ENCODE results near the gene DLGAP4. TPM values are rescaled to one million over a fixed set of nuclear protein-coding genes. Genes with fewer than 3 reads are reported as not detected.

Gene DLGAP4
- total RNA-seq, 2 donors from 2014 or later, result 43.3 to 70.7 TPM

- ATAC-seq (peak; percentile 29 to 53), DNase-seq (ENCODE audit: low spot score) (peak; percentile 71)
- Mint-ChIP-seq H3K27me3 (no peaks in the 10 kb centered on the region), H3K4me3 (no peak overlapping the region), H3K36me3 (no peaks in the 10 kb centered on the region), H3K9me3 (no peaks in the 10 kb centered on the region), H3K4me1 (ENCODE audit: low read depth in 2 of 2) (peaks cover 0 to 5% of the 10 kb centered on the region in 2 donors), H3K27ac (no peak overlapping the region)
Measured at GRCh38 chr20:36439040-36439730, 133.0 kb downstream of the DLGAP4 start.

- Mint-ChIP-seq H3K9me3 (no peaks in the 10 kb centered on the region), H3K27ac (no peak overlapping the region), H3K27me3 (no peaks in the 10 kb centered on the region), H3K4me1 (ENCODE audit: low read depth in 2 of 2) (peaks cover 0 to 2% of the 10 kb centered on the region in 2 donors), H3K36me3 (no peaks in the 10 kb centered on the region), H3K4me3 (no peak overlapping the region)
- ATAC-seq (no peak), DNase-seq (ENCODE audit: low spot score) (no peak)
Measured at GRCh38 chr20:36439731-36440072, 133.6 kb downstream of the DLGAP4 start.

- no peaks in the 10 kb centered on the region for H3K27me3 Mint-ChIP-seq
- no peaks in the 10 kb centered on the region for H3K36me3 Mint-ChIP-seq
- no peaks in the 10 kb centered on the region for H3K9me3 Mint-ChIP-seq
- H3K4me3 Mint-ChIP-seq, result no peak overlapping the region
- H3K4me1 Mint-ChIP-seq (ENCODE audit: low read depth in 2 of 2), result peaks cover 0 to 2% of the 10 kb centered on the region in 2 donors
- no peak overlapping the region for H3K27ac Mint-ChIP-seq
- DNase-seq (ENCODE audit: low spot score) (no peak), ATAC-seq (no peak)
Measured at GRCh38 chr20:36440370-36441026, 134.4 kb downstream of the DLGAP4 start.

DNA sequence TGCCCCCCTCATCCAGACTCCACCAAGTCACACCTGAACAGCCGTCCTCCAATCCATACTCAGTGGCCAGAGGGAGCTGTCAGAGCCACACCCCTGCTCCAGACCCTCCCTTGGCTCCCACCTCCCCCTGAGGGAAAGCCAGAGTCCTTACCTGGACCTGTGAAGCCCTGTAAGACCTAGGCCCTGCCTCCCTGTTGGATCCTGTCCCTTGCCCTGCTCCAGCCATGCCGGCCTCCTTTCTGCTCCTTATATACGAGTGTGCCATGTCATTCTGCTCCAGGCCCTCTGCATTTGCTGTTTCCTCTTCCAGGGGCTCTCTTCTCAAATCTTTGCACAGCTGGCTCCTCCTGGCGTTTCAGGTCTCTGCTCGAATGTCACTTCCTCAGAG, 134.9 kb downstream of the DLGAP4 start:
- Mint-ChIP-seq H3K4me1 (ENCODE audit: low read depth in 2 of 2) (peaks cover 0 to 2% of the 10 kb centered on the region in 2 donors), H3K9me3 (no peaks in the 10 kb centered on the region), H3K4me3 (no peak overlapping the region), H3K36me3 (no peaks in the 10 kb centered on the region), H3K27ac (no peak overlapping the region), H3K27me3 (peaks cover 0 to under 1% of the 10 kb centered on the region in 2 donors)
- DNase-seq (ENCODE audit: low spot score) (no peak), ATAC-seq (no peak)

GRCh38 chr20:36441416-36441815, 135.3 kb downstream of the DLGAP4 start:
- H3K36me3 Mint-ChIP-seq, result no peaks in the 10 kb centered on the region
- H3K4me3 Mint-ChIP-seq, result no peak overlapping the region
- H3K4me1 Mint-ChIP-seq (ENCODE audit: low read depth in 2 of 2), result peaks cover 0 to under 1% of the 10 kb centered on the region in 2 donors
- ATAC-seq, result no peak
- no peak for DNase-seq (ENCODE audit: low spot score)
- no peak overlapping the region for H3K27ac Mint-ChIP-seq
- peaks cover 0 to 3% of the 10 kb centered on the region in 2 donors for H3K27me3 Mint-ChIP-seq
- H3K9me3 Mint-ChIP-seq, result no peaks in the 10 kb centered on the region

DNA sequence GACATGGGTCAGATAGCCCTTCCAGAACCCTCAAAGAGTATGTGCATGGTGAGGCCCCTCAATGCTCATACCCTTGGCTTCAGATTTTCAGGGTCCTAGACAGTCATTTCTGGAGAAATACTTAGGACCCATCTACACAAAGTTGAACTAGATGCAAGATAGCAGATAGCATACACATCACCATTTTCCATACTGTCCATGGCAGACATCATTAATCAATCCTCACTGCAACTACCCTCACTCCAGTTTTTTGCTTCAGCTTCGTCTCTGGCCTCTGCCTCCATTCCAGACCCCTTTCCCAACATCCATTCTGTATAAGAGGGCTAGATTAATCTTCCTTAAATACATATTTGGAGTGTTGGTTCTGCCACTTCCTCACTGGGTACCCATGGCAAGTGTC, 139.7 kb downstream of the DLGAP4 start:
- Mint-ChIP-seq H3K27ac (no peak overlapping the region), H3K27me3 (peaks cover 0 to 3% of the 10 kb centered on the region in 2 donors), H3K9me3 (no peaks in the 10 kb centered on the region), H3K36me3 (no peaks in the 10 kb centered on the region), H3K4me1 (ENCODE audit: low read depth in 2 of 2) (no peaks in the 10 kb centered on the region), H3K4me3 (no peak overlapping the region)
- no peak for ATAC-seq
- no peak for DNase-seq (ENCODE audit: low spot score)

DNA sequence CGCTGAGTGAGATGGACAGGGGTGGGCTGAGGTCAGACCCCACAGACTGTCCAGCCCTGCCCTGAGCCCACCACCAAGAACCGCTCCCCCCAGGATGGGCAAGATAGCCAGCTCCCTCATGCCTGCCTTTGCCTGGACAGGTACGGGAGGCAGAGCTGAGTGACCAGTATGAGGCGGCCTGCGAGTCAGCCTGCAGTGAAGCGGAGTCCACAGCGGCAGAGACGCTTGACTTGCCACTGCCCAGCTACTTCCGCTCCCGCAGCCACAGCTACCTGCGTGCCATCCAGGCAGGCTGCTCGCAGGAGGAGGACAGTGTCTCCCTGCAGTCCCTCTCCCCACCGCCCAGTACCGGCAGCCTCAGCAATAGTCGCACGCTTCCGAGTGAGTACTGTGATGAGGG, 140.4 kb downstream of the DLGAP4 start:
- Mint-ChIP-seq H3K4me1 (ENCODE audit: low read depth in 2 of 2) (no peaks in the 10 kb centered on the region), H3K4me3 (no peak overlapping the region), H3K27me3 (peaks cover 0 to 3% of the 10 kb centered on the region in 2 donors), H3K9me3 (no peaks in the 10 kb centered on the region), H3K36me3 (no peaks in the 10 kb centered on the region), H3K27ac (no peak overlapping the region)
- DNase-seq (ENCODE audit: low spot score) (no peak), ATAC-seq (no peak)

GRCh38 chr20:36447101-36447500, 141.0 kb downstream of the DLGAP4 start:
- H3K9me3 Mint-ChIP-seq, result no peaks in the 10 kb centered on the region
- H3K36me3 Mint-ChIP-seq, result no peaks in the 10 kb centered on the region
- no peak overlapping the region for H3K27ac Mint-ChIP-seq
- no peaks in the 10 kb centered on the region for H3K4me1 Mint-ChIP-seq (ENCODE audit: low read depth in 2 of 2)
- H3K4me3 Mint-ChIP-seq, result no peak overlapping the region
- ATAC-seq, result no peak
- H3K27me3 Mint-ChIP-seq, result peaks cover 0 to 3% of the 10 kb centered on the region in 2 donors
- no peak for DNase-seq (ENCODE audit: low spot score)

DNA sequence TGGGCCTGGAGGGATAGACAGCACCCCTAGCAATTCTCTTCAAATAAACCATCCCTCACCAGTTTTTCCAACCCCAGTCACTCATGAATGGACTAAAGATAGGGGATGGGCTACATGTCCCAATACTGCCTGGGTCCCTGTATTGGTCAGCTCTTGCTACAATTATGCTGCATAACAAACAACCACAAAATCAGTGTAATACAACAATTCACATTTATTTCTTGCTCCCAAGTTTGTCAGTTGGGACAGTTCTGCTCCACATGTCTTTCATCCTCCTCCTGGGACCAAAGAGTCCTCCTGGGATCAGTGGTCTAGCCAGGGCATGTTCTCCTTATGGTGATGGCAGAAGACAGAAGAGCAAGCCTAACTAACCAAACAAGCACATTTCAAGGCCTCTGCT, 143.5 kb downstream of the DLGAP4 start:
- H3K27me3 Mint-ChIP-seq, result peaks cover 0 to 3% of the 10 kb centered on the region in 2 donors
- DNase-seq (ENCODE audit: low spot score) (no peak), ATAC-seq (no peak)
- no peak overlapping the region for H3K27ac Mint-ChIP-seq
- no peaks in the 10 kb centered on the region for H3K4me1 Mint-ChIP-seq (ENCODE audit: low read depth in 2 of 2)
- H3K36me3 Mint-ChIP-seq, result no peaks in the 10 kb centered on the region
- H3K4me3 Mint-ChIP-seq, result no peak overlapping the region
- no peaks in the 10 kb centered on the region for H3K9me3 Mint-ChIP-seq

GRCh38 chr20:36454332-36454697, 148.2 kb downstream of the DLGAP4 start:
- Mint-ChIP-seq H3K36me3 (no peaks in the 10 kb centered on the region), H3K4me1 (ENCODE audit: low read depth in 2 of 2) (no peaks in the 10 kb centered on the region), H3K27ac (no peak overlapping the region), H3K27me3 (no peaks in the 10 kb centered on the region), H3K9me3 (no peaks in the 10 kb centered on the region), H3K4me3 (no peak overlapping the region)
- DNase-seq (ENCODE audit: low spot score) (no peak), ATAC-seq (no peak)

DNA sequence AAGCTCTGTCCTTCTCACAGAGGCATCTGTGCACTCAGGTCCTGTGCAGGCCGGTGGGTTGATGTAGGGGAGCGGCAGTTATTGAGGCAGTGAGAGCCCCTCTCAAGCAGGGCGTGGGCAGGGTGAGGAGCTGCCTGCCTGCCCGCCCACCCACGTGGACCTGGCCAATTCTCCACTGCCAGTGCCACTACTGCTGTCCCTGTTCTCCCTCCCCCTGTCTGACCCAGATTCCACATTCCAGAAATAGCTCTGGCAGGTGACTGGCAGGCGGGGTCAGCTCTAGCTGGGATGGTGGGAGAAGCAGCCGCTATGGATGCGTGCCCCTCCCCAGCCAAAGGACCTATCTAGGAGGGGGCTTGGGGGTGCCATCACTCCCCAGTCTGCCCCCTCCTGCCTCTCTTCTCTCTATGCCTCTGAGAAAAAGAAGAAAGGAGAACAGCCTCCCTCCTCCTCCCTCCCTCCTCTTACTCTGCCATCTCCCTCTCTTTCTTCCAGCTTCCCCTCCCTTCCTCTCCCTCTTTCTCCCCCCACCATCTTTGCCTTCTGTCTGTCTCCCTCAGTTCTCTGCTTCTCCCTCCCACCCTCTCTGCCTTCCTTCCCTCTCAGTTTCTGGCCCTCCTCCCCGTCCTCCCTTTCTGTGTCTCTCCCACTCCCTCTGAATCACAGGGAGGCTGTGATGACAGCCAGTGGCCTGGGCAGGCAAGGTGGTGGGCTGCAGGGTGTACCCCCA, 148.7 kb downstream of the DLGAP4 start:
- H3K36me3 Mint-ChIP-seq, result no peaks in the 10 kb centered on the region
- H3K4me3 Mint-ChIP-seq, result no peak overlapping the region
- ATAC-seq (peak in 1 of 2 donors; percentile 53), DNase-seq (ENCODE audit: low spot score) (no peak)
- H3K4me1 Mint-ChIP-seq (ENCODE audit: low read depth in 2 of 2), result no peaks in the 10 kb centered on the region
- no peaks in the 10 kb centered on the region for H3K9me3 Mint-ChIP-seq
- H3K27ac Mint-ChIP-seq, result no peak overlapping the region
- H3K27me3 Mint-ChIP-seq, result no peaks in the 10 kb centered on the region

DNA sequence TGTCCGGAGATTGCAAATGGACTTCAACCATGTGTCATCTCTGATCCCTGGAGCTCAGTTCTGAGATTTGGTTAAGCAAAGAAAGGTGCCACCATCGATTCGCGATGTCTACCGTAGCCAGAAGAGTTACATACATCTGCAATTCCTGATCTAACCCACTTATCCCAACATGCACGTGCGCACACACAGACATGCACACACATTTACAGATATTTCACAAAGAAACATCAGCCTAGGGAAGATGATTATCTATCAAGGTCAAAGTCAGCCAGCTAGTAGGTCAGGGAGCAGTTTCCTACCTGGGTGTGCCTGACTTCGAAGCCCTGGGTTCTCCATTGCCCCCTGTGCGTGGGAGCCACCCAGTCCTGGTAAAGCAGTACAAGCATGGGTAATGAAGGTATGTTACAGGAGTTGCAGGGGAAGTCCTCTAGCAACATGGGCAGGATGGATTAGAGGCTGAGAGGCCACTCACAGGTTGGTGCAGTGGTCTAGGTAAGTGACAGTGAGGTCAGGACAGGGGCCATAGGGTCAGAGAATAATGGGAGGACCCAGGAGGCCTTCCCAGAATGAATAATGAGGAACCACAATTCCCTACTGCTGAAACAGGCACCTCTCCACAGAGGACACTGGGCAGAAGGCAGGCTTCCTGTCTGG, 150.0 kb downstream of the DLGAP4 start:
- ATAC-seq, result no peak
- Mint-ChIP-seq H3K27me3 (no peaks in the 10 kb centered on the region), H3K27ac (peak overlapping the region in 1 of 2 donors; percentile 72)

DNA sequence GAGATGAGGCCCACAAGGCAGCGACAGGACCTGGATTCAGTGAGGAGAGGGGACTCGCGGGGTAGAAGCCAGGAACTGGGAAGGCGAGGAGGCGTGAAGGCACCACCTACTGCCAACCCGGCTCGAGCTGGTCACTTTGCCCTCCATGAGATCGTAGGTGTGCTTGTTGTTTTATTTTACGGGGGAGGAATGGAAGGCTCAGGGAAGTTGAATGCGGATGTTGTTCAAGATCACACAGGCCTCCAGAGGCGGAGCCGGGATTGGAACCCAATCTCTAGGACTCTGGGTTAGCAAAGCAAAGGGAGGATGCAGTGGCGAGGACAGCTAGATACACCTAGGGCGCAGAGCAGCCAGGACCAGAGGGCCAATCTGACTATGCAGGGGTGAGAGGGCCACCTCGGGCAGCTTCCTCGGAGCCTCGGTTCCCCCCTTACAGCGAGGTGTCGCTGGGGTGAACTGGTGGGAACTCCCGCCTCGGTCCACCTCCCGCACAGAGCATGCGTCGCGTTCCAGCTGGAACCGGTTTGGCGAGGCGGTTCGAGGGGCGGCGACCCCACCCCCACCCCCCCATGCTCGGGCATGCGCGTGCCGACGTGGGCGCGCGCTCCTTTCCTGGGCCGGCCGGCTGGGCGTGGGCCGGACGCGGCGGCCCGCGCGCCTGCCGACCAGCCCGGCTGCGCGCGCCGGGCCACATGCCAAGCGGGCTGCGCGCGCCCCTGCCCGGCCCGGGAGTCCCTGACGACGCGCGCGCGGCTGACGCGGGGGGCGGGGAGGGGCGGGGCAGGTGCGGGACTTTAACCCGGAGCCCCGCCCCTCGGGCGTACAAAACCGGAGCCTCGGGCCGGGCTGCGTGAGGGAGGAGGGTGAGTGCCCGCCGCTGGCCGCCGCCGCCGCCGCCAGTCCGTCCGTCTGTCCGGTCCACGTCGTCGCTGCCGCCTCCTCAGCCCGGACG, 154.8 kb downstream of the DLGAP4 start:
- peak; percentile 91 to 92 for ATAC-seq
- Mint-ChIP-seq H3K27me3 (no peaks in the 10 kb centered on the region), H3K4me1 (ENCODE audit: low read depth in 2 of 2) (peaks cover 36 to 45% of the 10 kb centered on the region in 2 donors), H3K4me3 (peak overlapping the region; percentile 98), H3K9me3 (no peaks in the 10 kb centered on the region), H3K27ac (peak overlapping the region; percentile 93 to 94), H3K36me3 (no peaks in the 10 kb centered on the region)
- DNase-seq (ENCODE audit: low spot score), result peak; percentile 92

More for the DNA sequence above, 150.0 kb downstream of the DLGAP4 start:
- DNase-seq (ENCODE audit: low spot score), result no peak
- H3K36me3 Mint-ChIP-seq, result no peaks in the 10 kb centered on the region
- H3K4me3 Mint-ChIP-seq, result no peak overlapping the region
- H3K4me1 Mint-ChIP-seq (ENCODE audit: low read depth in 2 of 2), result peaks cover 6% of the 10 kb centered on the region in 2 donors
- no peaks in the 10 kb centered on the region for H3K9me3 Mint-ChIP-seq

All from natural killer cell treated with Interleukin-12 subunit alpha and Interleukin-12 subunit beta and Interleukin-15 and Interleukin-18, amount 100 ng/mL, for 72 hours (primary cell).